ENCODE data around the gene BTBD3.

DNA sequence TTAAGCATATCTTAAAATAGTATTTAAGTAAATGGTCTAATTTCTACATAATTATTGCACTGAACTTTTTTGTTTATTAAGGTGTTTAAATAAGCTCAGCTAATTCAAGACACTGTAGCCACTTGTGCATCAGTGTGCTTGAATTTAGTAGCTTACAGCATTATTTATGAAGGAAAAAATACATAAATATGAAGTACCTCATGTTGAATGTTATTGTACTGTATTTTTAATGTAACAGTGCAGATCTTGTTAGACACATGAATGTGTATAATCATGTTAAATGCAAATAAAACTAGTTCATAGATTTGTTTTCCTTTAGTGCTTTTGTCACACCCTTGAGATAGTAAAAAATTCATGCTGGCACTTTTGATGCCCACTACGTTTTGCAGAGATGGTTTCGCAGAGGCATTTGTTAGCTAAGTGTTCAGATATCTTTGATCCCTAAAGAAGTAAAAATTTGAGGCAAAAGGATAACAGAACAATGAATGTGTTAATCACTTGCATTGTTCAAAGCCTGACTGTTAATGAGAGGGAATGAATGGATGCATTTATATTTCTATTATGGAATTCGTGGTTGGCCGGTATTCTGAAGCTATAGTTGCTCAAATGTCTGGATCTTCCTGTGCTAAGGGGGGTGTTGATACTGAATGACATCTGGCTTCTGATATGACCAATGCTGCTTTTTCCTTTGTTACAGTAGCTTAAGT, 8.8 kb downstream of the BTBD3 start:
- TF ChIP-seq, protein P1, sequence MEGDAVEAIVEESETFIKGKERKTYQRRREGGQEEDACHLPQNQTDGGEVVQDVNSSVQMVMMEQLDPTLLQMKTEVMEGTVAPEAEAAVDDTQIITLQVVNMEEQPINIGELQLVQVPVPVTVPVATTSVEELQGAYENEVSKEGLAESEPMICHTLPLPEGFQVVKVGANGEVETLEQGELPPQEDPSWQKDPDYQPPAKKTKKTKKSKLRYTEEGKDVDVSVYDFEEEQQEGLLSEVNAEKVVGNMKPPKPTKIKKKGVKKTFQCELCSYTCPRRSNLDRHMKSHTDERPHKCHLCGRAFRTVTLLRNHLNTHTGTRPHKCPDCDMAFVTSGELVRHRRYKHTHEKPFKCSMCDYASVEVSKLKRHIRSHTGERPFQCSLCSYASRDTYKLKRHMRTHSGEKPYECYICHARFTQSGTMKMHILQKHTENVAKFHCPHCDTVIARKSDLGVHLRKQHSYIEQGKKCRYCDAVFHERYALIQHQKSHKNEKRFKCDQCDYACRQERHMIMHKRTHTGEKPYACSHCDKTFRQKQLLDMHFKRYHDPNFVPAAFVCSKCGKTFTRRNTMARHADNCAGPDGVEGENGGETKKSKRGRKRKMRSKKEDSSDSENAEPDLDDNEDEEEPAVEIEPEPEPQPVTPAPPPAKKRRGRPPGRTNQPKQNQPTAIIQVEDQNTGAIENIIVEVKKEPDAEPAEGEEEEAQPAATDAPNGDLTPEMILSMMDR (conservative IDR thresholded peaks at IDR 0.05 in 1 of 2, IDR thresholded peaks at IDR 0.05 in 1 of 2; ENCODE audit: low read depth in 1 of 2, low read length in 2 of 2), result no peak
- TF ChIP-seq EZH2 (IDR thresholded peaks at IDR 0.05; ENCODE audit: low read length, missing control alignments), result no peak

Data from fibroblast of lung (primary cell).